ENCODE measurements around the gene MAP3K9.

DNA sequence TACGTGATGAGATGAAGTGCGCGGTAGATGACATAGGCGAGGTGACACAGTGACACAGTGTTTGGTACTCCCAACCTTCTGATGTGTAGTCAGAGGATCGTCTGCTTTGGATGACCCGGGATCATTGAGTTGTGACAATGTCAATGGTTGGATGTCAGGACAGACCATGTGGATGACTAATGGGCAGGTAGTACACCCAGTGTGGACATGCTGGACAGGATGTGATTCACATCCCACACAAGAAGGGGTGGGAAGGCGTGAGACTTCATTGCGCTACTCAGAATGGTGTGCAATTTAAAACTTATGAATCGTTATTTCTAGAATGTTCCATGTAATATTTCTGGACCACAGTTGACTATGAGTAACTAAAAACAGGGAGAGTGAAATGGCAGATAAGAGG lies 23.8 kb downstream of the MAP3K9 start:
- TF ChIP-seq, protein P1, sequence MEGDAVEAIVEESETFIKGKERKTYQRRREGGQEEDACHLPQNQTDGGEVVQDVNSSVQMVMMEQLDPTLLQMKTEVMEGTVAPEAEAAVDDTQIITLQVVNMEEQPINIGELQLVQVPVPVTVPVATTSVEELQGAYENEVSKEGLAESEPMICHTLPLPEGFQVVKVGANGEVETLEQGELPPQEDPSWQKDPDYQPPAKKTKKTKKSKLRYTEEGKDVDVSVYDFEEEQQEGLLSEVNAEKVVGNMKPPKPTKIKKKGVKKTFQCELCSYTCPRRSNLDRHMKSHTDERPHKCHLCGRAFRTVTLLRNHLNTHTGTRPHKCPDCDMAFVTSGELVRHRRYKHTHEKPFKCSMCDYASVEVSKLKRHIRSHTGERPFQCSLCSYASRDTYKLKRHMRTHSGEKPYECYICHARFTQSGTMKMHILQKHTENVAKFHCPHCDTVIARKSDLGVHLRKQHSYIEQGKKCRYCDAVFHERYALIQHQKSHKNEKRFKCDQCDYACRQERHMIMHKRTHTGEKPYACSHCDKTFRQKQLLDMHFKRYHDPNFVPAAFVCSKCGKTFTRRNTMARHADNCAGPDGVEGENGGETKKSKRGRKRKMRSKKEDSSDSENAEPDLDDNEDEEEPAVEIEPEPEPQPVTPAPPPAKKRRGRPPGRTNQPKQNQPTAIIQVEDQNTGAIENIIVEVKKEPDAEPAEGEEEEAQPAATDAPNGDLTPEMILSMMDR (conservative IDR thresholded peaks at IDR 0.05) = no peak
- no peak for TF ChIP-seq ZFX (IDR thresholded peaks at IDR 0.05)
